HT1080 (cell line): ENCODE measurements around the gene SCAI. TPM values are rescaled to one million over a fixed set of nuclear protein-coding genes. Genes with fewer than 3 reads are reported as not detected.
"Not testable (repeated sequence)": the region's sequence is repeated elsewhere in the genome, so short reads cannot be mapped to it uniquely, and the experiment has no call there.

Experiments
- DNase-seq: peaks from one replicate; pipeline ENCODE4 v3.0.0-alpha.2; 2015; ENCODE audit warnings: low read depth
- total RNA-seq: library from RNA; depleted of rRNA; stranded (reverse); fragments of >200 nt; shearing (Covaris generic); gene quantifications from 2 replicates; pipeline ENCODE4 v1.2.3, GENCODE V29; 2014

SCAI gene
- total RNA-seq, 1 experiment from 2014 or later: 7.3 TPM

GRCh38 chr9:125150349-125151245 is 7.3 kb upstream of the SCAI start:
- DNase-seq: no peak

DNA sequence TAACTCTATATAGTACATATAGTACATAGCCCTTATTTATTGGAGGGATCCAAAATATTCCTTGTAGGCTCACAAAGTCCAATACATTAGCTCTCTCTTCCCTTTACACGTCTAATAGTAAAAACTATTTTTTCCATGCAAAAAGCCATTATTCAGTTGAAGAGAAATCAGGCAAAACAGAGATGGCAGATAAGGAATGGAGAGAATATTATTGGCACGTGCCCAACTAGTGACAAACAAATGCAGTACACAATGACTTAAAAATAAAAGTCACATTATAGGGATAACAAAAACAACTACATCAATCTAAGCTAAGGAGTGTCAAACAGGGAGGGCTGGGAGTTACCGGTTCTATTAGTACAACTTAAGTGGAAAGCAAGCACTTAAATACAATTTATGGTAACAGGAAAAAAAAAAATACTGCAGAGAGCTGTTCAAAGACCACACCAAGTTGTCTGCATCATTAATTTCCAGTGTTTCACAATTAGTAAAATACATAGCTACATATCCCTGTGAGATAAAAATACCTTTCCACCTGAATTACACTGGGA is 4.1 kb upstream of the SCAI start:
- no peak for DNase-seq

DNA sequence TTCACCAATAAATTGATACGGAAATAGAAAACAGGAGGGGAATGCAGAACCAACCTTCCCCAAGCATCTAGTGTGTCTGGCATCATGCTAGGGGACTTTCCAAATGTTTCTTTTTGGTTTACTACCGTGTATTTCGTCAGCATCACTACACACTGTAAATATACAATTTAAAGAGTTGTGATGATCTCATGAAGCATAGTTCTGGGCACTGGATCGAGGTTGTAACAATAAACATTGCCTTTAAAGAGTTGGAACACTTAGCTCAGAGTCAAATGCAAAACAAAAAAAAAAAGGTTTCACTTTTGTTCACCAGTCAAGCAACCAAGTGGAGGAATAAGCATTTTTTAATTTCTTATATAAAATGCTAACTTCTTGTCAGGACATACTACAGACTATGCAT is 2.9 kb upstream of the SCAI start:
- DNase-seq: no peak

- DNase-seq: no peak
Observed at GRCh38 chr9:125145425-125145824, 2.1 kb upstream of the SCAI start.

DNA sequence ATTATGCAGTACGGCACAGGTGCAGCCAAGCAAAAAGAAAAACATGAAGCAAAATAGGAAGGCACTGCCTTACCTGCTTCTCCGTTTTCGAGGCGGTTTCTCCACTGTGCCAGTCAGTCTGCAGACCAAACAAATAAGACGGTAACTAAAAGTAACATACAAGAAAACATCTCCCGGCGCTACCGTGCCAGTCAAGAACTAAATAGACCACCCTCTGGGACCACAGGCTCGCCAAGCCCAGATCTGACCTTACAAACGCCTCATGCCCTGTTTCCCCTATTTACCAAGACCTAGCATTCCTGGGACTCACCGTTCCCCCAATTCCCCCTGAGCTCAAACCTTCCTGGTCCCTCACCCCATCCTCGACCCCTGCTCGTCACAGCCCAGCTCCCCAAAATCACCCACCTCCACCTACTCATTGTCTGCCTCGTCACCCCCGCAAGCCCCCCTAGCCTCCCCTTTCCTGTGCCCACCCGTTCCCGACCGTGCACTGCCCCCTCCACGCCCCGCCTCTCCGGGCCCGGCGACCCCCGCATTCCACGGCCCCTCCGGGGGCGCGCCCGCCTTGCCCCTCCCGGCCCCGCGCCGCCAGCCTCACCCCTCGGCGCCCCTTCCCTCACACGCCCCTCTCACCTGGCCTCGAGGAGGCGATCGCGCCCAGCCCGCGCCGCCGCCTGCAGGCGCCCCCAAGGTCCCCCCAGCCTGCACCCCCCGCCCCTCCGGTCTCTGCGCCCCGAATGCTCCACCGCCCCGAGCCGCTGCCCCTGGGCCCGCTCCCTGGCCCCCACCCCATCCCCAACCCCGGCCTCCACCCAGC is 560 bp downstream of the SCAI start:
- DNase-seq: no peak

- DNase-seq: no peak
Observed at GRCh38 chr9:125141751-125142150, 1.6 kb downstream of the SCAI start.

GRCh38 chr9:125141251-125141650 is 2.1 kb downstream of the SCAI start:
- DNase-seq: no peak

GRCh38 chr9:125140576-125140975 is 2.8 kb downstream of the SCAI start:
- DNase-seq: no peak

GRCh38 chr9:125137200-125137599 is 6.1 kb downstream of the SCAI start:
- no peak for DNase-seq

DNA sequence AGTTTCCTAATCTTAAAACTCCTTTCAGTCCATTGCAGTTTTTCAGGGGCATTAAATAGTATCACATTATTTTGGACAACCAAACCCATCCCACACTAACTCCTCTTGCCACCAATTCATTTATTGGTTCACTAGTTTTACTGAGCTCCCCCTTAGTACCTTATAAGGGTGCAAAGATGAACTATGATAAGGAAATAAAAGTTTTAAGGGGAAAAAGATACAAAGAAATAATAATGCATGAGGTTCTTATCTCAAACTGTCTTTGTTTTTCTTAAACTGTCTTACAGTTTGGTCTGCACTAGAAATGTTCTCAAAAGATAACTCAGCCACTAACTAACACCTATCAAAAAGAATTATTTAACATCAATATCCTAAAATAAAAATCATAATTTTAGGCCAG is 8.4 kb downstream of the SCAI start:
- DNase-seq: no peak

GRCh38 chr9:125133403-125134329 is 9.7 kb downstream of the SCAI start:
- no peak for DNase-seq

- no peak for DNase-seq
Observed at GRCh38 chr9:125131778-125132177, 11.6 kb downstream of the SCAI start.

- peak; percentile 98 for DNase-seq
Observed at GRCh38 chr9:125126019-125126746, 17.1 kb downstream of the SCAI start.

DNA sequence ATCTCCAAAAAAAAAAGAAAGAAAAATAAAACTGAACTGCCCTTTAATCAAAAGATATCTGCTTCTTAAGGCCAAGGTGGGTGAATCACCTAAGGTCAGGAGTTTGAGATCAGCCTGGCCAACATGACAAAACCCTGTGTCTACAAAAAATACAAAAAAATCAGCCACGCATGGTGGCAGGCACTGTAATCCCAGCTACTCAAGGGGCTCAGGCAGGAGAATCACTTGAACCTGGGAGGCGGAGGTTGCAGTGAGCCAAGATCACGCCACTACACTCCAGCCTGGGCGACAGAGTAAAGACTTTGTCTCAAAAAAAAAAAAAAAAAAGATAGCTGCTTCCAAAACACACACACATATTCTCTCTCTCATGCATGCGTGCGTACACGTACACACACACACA is 17.8 kb downstream of the SCAI start:
- DNase-seq: no peak

- DNase-seq: peak; percentile 77
Observed at GRCh38 chr9:125121146-125121545, 22.2 kb downstream of the SCAI start.

- DNase-seq: no peak
Observed at GRCh38 chr9:125119643-125120286, 23.6 kb downstream of the SCAI start.

DNA sequence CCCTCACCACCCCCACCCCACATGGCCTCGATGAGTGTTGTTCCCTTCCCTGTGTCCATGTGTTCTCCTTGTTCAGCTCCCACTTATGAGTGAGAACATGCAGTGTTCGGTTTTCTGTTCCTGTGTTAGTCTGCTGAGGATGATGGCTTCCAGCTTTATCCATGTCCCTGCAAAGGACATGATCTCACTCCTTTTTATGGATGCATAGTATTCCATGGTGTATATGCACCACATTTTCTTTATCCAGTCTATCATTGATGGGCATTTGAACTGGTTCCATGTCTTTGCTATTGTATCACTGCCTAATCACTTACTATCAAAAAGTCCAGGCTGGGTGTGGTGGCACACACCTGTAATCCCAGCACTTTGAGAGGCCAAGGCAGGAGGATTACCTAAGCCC is 24.6 kb downstream of the SCAI start:
- not testable (repeated sequence) for DNase-seq

GRCh38 chr9:125114503-125114902 is 28.8 kb downstream of the SCAI start:
- DNase-seq: not testable (repeated sequence)

DNA sequence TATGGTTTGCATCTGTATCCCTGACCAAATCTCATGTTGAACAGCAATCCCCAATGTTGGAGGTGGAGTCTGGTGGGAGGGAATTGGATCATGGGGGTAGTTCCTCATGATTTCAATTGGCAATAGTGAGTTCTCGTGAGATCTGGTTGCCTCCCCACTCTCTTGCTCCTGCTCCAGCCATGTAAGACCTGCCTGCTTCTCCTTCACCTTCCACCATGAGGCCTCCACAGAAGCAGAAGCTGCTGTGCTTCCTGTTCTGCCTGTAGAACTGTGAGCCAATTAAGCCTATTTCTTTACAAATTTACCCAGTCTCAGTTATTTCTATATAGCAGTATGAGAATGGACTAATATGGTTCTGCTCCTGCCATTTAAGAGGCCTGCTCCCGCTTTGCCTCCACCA is 32.9 kb downstream of the SCAI start:
- no peak for DNase-seq

- DNase-seq: not testable (repeated sequence)
Observed at GRCh38 chr9:125108541-125108940, 34.8 kb downstream of the SCAI start.
